Measurements from ENCODE around the gene MOCS3.

Gene MOCS3

DNA sequence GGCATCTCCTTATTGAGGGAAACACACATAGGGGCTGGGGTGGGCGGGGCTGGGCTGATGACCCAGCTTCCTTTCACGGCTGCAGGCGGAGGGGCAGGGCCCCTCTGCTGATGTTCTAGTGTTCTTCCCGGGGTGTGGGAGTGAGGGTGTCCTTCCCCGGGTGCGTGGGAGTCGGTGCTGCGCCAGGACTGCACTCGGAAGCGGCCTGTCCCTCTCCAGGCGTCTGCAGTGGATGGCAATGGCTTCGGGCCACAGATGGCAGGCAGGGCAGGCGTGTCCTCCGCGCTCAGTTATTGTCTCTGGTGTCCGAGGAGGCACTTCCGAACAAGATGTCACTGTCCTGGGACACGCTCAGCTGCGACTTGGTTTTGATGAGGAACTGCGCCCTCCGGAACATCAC, 45.1 kb downstream of the MOCS3 start:
- TF ChIP-seq, protein P1, sequence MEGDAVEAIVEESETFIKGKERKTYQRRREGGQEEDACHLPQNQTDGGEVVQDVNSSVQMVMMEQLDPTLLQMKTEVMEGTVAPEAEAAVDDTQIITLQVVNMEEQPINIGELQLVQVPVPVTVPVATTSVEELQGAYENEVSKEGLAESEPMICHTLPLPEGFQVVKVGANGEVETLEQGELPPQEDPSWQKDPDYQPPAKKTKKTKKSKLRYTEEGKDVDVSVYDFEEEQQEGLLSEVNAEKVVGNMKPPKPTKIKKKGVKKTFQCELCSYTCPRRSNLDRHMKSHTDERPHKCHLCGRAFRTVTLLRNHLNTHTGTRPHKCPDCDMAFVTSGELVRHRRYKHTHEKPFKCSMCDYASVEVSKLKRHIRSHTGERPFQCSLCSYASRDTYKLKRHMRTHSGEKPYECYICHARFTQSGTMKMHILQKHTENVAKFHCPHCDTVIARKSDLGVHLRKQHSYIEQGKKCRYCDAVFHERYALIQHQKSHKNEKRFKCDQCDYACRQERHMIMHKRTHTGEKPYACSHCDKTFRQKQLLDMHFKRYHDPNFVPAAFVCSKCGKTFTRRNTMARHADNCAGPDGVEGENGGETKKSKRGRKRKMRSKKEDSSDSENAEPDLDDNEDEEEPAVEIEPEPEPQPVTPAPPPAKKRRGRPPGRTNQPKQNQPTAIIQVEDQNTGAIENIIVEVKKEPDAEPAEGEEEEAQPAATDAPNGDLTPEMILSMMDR (IDR thresholded peaks at IDR 0.05), result no peak
- Histone ChIP-seq H3K4me1 (ENCODE audit: control insufficient read depth in 1 of 2, insufficient read depth in 1 of 2, low read depth in 1 of 2, low read length in 1 of 2) (no peaks in the 10 kb centered on the region), H3K27me3 (peaks cover 26% of the 10 kb centered on the region), H3K36me3 (no peaks in the 10 kb centered on the region), H3K27ac (no peak overlapping the region), H3K9me3 (no peaks in the 10 kb centered on the region), H3K4me3 (ENCODE audit: low read depth in 1 of 2, low read length in 1 of 2) (no peak overlapping the region)

DNA sequence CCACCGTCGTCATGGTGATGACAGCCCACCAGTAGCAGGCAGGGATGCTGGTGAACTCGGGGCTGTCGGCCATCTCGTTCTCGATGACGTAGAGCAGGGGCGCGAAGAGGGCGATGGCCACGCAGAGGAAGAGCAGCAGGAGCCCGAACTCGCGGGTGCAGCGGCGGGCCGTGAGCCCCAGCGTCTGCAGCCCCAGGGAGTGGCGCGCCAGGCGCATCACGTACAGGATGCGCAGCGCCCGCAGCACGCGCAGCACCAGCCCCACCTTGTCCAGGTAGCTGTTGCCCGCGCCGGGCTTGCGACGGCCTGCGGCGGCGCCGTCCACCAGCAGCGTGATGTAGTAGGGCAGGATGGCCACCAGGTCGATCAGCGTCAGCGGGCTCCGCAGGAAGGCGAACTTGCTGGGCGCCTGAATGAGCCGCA, 45.7 kb downstream of the MOCS3 start:
- Histone ChIP-seq H3K27ac (no peak overlapping the region), H3K27me3 (peaks cover 28% of the 10 kb centered on the region), H3K9me3 (no peaks in the 10 kb centered on the region), H3K4me3 (ENCODE audit: low read depth in 1 of 2, low read length in 1 of 2) (no peak overlapping the region), H3K36me3 (no peaks in the 10 kb centered on the region), H3K4me1 (ENCODE audit: control insufficient read depth in 1 of 2, insufficient read depth in 1 of 2, low read depth in 1 of 2, low read length in 1 of 2) (no peaks in the 10 kb centered on the region)
- TF ChIP-seq, protein P1 (IDR thresholded peaks at IDR 0.05), result no peak

DNA sequence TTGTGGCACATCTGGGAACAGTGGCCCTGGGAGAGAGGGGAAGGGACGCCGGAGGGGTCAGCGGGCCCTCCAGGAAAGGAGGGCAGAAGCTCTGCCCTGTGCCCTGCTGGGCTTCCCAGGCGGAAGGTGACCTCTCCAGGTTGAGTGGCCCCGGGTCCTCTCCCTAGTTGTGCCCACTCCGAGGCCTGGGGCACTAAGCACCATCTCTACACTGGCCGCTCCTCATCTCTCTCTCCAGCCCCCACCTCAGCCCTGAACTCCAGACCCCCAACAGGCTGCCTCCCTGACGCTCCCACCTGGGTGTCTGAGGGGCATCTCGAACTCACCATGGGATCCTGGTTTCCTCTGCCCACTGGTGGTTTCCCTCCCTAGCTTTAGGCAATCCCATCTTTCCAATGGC, 46.2 kb downstream of the MOCS3 start:
- H3K9me3 ChIP-seq, result no peaks in the 10 kb centered on the region
- no peaks in the 10 kb centered on the region for H3K4me1 ChIP-seq (ENCODE audit: control insufficient read depth in 1 of 2, insufficient read depth in 1 of 2, low read depth in 1 of 2, low read length in 1 of 2)
- H3K36me3 ChIP-seq, result no peaks in the 10 kb centered on the region
- peaks cover 32% of the 10 kb centered on the region for H3K27me3 ChIP-seq
- no peak overlapping the region for H3K4me3 ChIP-seq (ENCODE audit: low read depth in 1 of 2, low read length in 1 of 2)
- TF ChIP-seq, protein P1 (IDR thresholded peaks at IDR 0.05), result no peak
- H3K27ac ChIP-seq, result no peak overlapping the region

DNA sequence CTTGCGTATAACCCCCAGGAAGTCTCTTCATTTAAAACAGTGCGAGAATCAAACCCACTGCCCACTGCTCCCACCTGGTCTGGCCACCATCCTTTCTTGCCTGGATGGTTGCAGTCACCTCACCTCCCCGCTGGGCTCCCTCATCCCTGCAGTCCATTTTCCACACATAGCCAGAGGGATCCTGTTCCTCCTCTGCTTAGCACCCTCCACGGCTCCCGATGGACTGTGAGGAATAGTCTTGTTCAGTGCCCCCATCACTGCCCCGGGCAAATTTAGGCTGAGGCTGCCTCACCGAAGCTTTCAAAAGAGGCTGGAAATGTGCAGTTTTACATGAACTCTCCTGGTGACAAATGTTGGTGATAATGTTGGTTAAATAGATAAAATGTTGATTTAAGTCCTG, 46.6 kb downstream of the MOCS3 start:
- Histone ChIP-seq H3K9me3 (no peaks in the 10 kb centered on the region), H3K27ac (no peak overlapping the region), H3K36me3 (no peaks in the 10 kb centered on the region), H3K27me3 (peaks cover 32% of the 10 kb centered on the region), H3K4me1 (ENCODE audit: control insufficient read depth in 1 of 2, insufficient read depth in 1 of 2, low read depth in 1 of 2, low read length in 1 of 2) (no peaks in the 10 kb centered on the region), H3K4me3 (ENCODE audit: low read depth in 1 of 2, low read length in 1 of 2) (no peak overlapping the region)
- TF ChIP-seq, protein P1 (IDR thresholded peaks at IDR 0.05), result no peak

DNA sequence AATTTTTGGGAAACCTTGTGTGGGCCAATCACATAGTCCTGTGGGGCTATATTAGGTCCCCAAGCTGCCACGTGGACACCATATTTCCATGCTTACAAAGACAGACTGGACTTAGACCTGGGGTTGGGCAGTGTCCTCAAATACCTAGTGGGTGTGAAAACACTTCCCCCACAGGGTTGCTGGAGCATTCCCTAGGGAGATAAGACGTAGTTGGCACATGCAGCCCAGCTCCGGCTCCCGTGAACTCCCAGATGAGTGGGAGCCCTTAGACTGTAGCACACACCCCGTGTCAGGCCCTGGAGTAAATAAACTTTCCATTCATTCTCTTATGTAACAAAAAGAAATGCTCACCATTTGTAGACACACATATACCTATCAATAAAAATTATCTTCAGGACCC, 50.1 kb downstream of the MOCS3 start:
- peaks cover 41% of the 10 kb centered on the region for H3K27me3 ChIP-seq
- TF ChIP-seq, protein P1 (IDR thresholded peaks at IDR 0.05), result no peak
- H3K4me1 ChIP-seq (ENCODE audit: control insufficient read depth in 1 of 2, insufficient read depth in 1 of 2, low read depth in 1 of 2, low read length in 1 of 2), result no peaks in the 10 kb centered on the region
- no peak overlapping the region for H3K27ac ChIP-seq
- H3K9me3 ChIP-seq, result no peaks in the 10 kb centered on the region
- no peak overlapping the region for H3K4me3 ChIP-seq (ENCODE audit: low read depth in 1 of 2, low read length in 1 of 2)
- H3K36me3 ChIP-seq, result no peaks in the 10 kb centered on the region
